Left colon (tissue), 2 donors: ENCODE data around the gene LHX6. TPM values are rescaled to one million over a fixed set of nuclear protein-coding genes. Genes with fewer than 3 reads are reported as not detected.

Experiments used
- ATAC-seq: fragments of 200-7000 bp; cut with Tn5 transposase; one replicate; pipeline ENCODE4 v1.9.1; 2020; ENCODE audit warnings: mild to moderate bottlenecking, moderate library complexity
- DNase-seq, 2 donors: peaks; one replicate each; pipeline ENCODE4 v3.0.0-alpha.2; 2020
- intact Hi-C, 2 donors: fragments of 100-400 bp; cut with DNase I in 1 of 2; cut with micrococcal nuclease in 1 of 2; formaldehyde crosslinking; loops; one replicate each; pipeline versions ENCODE4 v1.11.2 to v1.14.0; 2022; cut with DNase I, micrococcal nuclease
- long read RNA-seq: library from polyadenylated mRNA; unstranded; transcript quantifications from one replicate; pipeline ENCODE4 v2.0.0, GENCODE V29; 2021
- total RNA-seq, 2 donors: library from RNA; stranded (reverse); fragmentation: NEBNext Ultra II Directional; extraction: Animal tissue kit (Norgen Biotek cat#: 25700); gene quantifications; one replicate each; pipeline ENCODE4 v1.2.1, GENCODE V29; 2021
- donor health status: DM: no; HTN: no; CAD: no.
- donor health status: DM: yes; HTN: yes; CAD: no.

The LHX6 gene
- total RNA-seq = 1 to 10 TPM; 1.6 to 2.1 TPM
- long read RNA-seq, partial matches to known transcripts = 0 of 1 reads
- long read RNA-seq, other reads (novel, unspliced or antisense) = 1 of 1 reads

DNA sequence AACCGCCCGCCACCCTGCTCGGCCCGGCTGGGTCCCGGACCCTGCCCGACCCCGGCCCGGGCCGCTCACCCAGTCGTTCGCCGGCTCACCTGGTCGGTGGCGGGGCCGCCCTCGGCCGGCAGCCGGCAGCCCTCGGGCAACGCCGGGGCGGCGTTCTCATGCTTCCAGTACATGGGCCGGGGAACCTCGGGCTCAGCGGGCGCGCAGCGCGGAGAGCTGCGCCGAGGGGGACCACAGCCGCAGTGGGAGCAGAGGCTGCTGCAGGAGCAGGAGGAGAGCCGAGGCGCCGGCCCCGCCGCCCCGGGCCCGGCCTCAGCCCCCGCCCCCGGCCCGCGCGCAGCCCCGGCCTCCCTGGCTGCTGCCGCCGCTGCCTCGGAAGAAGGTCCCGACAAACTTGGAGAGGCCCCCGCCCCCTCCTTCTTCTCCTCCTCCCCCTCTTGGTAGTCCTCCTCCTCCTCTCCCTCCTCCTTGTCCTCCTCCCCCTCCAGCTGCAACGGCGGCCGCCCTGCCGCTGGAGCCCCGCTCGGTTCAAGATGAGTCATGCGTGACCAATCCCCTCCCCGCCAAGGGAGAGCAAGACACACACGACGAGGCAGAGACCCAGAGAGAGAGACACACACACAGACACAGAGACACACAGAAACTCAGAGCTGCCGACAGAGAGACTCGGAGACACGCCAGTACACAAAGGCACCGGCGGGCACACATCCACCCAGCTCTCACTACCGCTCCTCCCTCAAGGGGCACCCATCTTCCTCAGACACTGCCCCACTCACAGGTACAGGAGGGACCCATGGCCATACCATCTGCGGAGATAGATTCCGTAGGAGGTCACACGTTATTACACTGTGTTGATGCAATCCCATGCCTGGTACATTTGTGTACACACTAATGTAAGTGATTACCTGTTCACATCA is at the start of gene LHX6:
Gene LHX6, minus strand, starts transcription at position 390 of the 917 bp plus-strand sequence. Its CDS starts 217 bp downstream, at position 173.
- no peak for DNase-seq
- ATAC-seq = no peak
- intact Hi-C loops = no loop called here

DNA sequence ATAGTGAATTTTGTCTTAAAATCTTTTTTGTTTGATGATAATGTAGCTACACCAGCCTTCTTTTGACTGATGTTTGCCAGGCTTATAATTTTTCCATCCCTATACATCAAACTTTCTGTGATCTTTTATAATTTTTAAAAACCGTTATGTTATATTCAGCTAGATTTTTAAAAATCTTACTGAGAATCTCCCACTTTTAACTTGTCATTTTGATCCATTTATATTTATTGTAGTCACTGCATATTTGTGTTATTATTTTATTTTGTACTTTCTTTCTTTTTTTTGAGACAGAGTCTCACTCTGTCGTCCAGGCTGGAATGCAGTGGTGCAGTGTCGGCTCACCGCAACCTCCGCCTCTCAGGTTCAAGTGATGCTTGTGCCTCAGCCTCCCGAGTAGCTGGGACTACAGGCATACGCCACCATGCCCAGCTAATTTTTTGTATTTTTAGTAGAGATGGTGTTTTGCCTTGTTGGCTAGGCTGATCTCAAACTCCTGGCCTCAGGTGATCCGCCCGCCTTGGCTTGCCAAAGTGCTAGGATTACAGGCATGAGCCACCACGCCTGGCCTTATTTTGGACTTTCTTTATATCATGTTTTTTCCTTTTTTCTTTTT is 48.6 kb upstream of the LHX6 start:
- intact Hi-C loops = no loop called here
- no peak for DNase-seq
- no peak for ATAC-seq

DNA sequence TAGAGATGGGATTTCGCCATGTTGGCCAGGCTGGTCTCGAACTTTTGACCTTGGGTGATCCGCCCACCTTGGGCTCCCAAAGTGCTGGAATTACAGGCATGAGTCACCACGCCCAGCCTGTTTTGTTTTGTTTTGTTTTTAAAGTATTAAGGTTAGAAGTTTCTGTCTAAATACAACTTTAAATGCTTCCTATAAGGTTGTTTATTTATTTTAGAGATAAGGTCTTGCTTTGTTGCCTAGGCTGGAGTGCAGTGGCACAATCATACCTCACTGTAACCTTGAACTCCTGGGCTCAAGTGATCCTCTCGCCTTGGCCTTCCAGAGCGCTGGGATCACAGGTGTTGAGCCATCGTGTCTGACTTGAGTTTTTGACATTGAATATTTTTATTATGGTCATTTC is 47.3 kb upstream of the LHX6 start:
- ATAC-seq = no peak
- intact Hi-C loops = no loop called here

DNA sequence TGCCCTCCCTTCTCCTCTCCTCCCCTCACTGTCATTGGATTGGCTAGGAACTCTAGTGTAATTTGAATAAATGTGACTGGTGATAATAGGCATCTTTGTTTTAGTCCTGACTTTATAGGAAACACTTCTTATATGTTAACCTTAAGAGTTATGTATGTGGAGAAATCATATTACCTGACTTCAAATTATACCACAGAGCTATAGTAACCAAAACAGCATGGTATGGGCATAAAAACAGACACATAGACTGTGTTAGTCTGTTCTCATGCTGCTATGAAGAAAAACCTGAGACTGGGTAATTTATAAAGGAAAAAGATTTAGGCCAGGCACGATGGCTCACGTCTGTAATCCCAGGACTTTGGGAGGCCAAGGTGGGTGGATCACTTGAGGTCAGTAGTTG is 45.3 kb upstream of the LHX6 start:
- no peak for ATAC-seq
- intact Hi-C loops = no loop called here

More for the DNA sequence above, 47.3 kb upstream of the LHX6 start:
- DNase-seq = no peak

DNA sequence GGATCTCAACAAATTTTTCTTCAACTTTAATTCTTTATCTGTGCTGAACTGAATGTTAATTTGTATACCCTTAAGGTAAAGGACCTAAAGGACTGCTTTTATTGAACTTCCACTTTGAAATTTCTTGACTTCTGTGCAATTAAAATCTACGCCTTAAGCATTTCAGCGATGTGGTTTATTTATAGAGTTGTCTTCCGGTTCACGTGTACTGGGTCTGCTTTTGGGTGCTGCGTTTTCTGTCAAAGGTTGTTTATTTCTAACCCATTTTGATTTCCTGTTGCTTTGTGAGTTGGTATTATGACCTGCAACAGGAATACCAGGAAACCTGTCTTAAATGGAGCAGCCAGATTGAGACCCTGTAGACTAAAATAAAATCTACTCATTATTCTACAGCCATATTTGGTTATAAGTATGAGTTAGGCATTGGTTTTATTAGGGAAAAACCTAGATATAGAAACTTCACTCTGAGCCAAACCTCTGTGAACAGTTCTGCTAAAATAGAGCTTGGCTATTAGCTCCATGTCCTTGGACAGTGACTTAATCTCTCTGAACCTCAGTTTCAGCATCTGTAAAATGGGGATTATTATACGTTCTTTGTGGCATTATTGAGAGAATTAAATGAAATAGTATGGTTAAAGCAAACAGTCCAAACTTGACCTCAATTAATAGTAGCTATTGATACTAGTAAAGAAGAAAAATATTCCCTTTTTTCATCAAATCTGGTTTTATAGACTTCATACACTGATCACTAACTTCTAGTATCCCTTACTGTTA is 39.5 kb upstream of the LHX6 start:
- ATAC-seq (no peak), DNase-seq (no peak)
- intact Hi-C loops = no loop called here

More for the DNA sequence above, 45.3 kb upstream of the LHX6 start:
- DNase-seq = no peak

DNA sequence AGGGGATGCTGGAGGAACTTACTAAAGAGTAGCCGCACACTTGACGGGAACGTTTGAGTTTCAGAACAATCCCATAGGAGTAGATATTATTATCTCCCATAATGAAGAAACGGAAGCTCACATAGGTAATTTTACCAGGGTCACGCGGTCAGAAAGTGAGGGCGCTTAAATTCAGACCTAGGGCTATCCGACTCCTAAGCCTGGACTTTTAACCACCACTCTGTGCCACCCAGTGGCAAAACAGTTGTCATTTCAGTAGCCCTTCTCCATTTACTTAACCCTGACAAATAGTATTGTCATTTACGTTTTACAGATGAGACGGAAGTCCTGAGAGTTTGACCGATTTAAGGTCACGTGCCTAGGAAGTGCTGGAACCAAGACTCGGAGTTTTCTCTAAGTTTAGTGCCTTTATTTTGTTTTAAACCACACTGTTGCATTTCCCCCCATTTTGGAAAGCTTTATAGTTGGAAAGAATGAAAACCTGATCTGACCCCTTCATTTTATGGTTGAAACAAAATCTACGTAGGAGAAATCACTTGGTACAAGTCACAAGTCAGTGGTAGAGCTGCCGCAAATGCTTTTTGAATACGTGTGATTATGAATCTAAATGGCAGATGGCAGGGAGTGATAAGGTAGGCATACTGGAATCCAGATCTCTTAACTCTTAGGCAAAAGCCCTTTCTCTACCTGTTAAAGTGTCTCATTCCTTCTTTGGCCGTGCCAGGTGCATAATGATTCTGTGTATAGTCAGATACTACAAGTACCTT is 36.6 kb upstream of the LHX6 start:
- ATAC-seq = peak; percentile 58
- no peak for DNase-seq
- intact Hi-C loops = no loop called here

DNA sequence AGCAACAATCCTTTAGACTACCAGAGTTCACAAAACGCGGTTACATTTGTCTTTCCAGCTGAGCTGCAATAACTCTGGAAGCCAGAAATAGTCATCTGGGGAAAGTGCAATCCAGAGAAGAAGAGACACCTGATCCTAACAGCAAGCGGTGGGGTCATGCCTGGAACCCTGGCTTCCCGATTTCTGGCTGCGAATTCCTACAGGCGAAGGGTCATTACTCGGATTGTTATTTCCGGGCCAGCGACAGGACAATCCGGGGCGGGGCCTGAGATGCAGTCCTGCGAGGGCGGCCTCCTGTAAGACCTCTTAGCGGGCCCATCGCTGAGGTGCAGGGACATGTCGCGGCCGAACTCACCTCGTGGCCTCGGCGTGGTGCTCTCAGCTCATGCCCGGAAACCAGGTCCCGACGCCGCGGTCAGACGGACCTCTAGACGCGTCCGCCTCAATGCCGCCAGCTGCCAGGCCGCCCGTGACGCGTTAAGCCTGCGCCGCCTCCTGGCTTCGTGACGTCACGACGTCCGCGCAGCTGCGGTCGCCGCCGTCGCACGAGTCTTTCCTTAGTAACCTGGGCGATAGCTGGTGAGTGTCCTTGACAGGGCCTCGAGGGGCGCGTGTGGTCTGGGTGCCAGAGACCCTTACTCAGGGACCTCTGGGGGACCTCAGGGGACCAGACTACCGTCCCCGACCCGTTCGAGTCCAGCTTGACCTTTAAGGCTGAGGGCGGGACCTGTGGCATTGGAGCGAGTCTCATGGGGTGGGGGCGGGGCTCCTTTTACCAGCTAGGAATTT is 35.8 kb upstream of the LHX6 start, which contains the start of the genes MRRF and RBM18:
Gene MRRF, plus strand, starts transcription at position 523 of the 789 bp plus-strand sequence. CDS start 6,010 bp downstream, outside the sequence.
Gene RBM18, minus strand, starts transcription at position 481 of the 789 bp plus-strand sequence. CDS start 3,348 bp downstream, outside the sequence.
- intact Hi-C loops = no loop called here
- DNase-seq (peak; percentile 86 to 94), ATAC-seq (peak; percentile 91)

DNA sequence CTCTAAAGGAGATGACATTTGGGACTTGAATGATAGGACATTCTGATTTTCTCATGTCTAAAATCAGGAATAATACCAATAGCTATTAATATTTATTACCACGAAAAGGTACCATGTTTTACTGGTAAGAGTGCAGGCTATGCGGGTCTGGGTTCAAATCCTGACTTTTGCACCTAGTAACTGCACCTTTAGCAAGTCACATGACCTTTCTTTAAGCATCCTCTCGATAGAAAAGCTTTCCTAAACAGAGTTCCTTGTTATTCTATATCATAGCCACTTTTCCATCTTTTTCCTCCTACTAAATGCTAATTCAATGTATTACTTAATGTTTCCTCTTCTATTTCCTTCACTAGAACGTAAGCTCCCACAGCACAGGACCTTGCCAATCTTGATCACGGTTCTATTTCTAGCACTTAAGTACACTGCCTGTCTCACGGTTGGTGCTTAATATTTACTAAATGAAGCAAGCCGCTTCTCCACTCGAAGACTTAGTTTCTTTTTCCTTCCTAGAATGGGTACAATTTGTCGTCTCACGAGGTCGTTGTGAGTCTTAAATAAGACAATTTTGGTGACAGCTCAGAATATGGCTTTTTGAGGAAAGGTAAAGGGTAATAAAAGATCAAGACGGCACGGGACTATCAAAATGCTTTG is 35.1 kb upstream of the LHX6 start:
- DNase-seq (no peak), ATAC-seq (no peak)
- intact Hi-C loops = no loop called here

DNA sequence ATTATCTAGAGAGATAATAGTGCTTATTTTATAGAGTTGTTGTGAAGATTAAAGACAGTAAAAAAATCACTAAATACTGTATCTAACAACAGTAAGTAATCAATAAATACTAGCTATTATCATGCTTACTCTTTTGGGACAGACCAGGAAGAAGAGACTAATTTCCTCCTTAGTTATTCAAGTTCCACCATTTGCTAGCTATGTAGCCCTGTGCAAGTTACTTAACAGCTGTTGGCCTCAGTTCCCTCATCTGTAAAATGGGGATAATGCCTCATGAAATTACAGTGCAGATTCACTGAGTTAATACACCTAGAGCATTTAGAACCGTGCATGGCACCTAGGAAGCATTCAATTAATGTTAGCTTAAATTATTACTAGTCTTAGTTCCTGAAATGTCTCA is 33.3 kb upstream of the LHX6 start:
- ATAC-seq = no peak
- no peak for DNase-seq
- intact Hi-C loops = no loop called here

DNA sequence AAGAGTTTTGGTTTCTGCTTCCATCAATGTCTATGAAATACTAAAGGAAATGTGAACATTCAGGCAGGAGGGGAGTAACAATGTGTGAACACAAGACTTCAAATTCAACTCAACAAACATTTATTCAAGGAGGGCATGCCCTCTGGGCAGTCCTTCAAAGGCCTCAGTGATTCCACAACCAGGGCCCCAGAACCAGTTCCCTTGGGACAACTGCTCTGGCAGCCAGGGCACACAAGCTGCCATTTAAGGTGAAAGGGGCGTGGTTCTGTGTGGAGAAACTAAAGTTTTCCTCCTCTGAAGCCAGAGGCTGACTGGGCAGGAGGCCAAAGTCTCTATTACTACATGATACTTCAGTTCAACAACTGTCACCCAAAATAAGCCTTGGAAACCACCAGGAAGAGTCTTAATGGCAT is 32.7 kb upstream of the LHX6 start:
- DNase-seq (peak; percentile 75 to 79), ATAC-seq (peak; percentile 44)
- intact Hi-C loops = no loop called here

DNA sequence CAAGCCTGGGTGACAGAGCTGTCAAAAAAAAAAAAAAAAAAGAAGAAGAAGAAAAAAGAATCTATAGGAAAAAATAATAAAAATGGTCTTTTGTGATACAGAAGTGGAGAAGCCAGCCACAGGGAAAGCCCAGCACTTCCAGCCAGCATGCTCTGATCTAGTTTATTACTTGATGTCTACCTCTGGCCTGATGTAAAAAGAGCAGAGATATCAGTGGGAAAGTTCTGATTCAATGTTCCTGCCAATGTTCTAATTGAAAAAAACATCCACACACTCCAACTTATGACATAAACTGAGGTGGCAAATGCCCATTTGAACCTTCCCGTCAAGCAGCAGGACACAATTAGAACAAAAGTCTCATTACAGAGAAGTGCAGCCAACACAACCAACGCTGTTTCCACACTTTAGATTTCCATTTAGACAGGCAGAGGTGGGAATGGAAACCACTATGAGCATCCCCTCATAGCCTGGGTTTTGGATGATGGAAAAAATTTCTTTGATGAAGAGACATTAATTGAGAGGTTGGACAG is 30.2 kb upstream of the LHX6 start:
- DNase-seq (no peak), ATAC-seq (no peak)
- intact Hi-C loops = no loop called here

DNA sequence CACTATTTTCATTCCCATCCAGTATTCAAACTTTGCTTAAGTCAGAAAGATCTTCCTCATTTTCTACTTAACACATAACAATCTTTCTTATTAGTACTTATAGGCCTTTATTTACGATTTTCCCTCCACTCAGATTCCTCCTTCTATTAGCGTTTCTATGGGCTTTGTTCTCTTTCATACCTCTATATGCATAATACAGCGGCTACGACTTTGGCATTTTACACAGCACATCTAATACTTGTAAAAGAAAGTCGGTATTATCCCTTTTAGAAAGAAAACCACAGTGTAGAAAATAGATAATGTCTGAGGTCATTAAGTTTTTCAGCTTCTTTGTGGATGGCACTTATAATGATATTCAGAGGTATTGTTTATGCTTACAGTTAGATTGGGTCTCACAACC is 27.4 kb upstream of the LHX6 start:
- intact Hi-C loops = no loop called here

DNA sequence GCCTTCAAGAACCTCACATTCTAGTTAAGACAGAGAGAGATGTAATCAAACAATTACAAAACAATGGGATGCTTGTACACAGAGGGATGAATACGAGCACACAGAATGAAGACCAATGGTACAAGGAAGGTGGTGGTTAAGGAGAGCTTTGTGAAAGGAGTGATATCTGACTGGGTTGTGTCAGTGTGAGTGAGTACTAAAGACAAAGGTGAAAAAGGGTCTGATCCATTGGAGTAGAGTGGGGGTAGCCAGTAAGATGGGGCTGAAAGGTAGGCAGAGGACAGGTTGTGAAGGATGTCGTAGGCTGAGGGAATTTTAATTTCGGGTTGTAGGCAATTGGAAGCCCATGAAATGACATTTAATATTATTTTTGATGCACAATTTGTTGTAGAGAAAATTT is 26.0 kb upstream of the LHX6 start:
- intact Hi-C loops = no loop called here
- DNase-seq (no peak), ATAC-seq (no peak)

More for the DNA sequence above, 27.4 kb upstream of the LHX6 start:
- DNase-seq (no peak), ATAC-seq (no peak)

DNA sequence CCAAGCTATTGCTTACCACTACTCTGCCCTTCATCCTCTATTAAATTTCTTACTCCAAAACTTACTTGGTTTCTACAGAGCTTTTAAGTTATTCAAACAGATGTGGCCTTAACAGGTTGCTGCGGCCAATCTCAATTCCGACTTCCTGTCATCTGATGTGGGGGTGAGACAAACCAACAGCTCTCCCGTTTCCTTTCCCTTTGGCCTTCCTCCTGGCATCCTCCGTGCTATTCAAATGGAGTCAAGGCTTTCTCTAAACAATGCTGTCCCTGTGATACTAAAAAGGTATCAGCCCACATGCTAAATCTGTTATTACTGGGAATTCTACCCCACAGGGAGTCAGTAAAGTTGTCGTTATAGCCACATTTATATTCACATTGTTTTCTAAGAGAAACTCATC is 24.0 kb upstream of the LHX6 start:
- intact Hi-C loops = no loop called here
- DNase-seq = no peak
- ATAC-seq = no peak

DNA sequence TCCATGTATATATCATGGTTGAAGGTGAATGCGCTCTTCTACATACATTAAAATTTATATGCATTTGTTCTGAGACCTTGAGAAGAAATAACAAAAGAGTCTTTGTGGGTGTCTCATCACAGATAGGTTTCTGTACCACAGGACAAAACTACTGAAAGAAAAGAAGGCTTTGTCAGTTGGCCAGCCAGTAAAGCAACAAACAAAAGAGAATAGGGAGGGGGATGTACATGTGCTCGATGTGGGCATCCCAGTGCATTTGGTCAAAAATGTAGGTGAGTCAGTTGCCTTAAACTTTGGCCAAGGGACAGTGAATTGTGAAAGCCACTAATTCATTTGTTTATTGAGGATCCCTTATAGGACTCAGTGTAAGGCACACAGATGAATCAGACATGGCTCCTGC is 22.6 kb upstream of the LHX6 start:
- ATAC-seq (no peak), DNase-seq (no peak)
- intact Hi-C loops = no loop called here

DNA sequence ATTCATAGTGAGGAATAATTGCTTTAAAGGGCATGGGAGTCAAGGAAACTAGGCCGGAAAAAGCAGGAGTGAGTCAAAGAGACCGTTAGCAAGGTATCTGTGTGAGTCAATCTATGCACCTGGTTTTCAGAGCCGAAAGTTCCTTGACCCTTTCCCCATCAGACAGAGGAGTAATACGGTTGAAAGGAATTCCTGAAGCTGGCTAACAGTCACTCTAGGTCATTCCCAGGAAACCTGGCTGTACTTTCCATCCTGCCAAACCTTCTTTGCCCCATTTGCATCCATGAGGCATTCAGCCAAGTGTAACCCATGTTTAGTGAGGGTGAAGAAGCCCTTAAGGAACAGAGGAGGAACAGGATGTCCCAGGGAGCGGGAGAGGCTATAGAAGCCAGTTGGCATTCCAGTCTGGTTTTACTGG is 19.7 kb upstream of the LHX6 start:
- intact Hi-C loops = no loop called here
- DNase-seq (no peak), ATAC-seq (no peak)

DNA sequence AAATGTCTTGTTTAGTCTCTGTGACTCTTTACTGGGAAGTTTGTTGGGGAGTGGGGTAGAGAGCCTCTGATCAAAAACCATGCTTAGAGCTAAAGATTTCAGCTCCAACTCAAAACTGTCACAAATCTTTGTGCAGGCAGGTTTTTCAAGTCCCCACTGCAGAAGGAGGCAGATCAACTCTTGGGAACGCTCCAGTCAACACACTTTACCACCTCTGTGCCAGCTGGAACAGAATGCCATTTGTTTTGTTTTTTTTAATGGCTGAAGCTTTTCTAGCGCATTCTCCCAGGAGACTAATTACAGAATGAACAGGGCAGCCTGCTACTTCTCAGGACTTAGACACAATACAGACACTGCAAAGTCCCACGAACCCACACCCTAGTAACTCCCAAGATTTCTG is 17.9 kb upstream of the LHX6 start:
- DNase-seq (no peak), ATAC-seq (no peak)
- intact Hi-C loops = no loop called here
